Epithelial cell of prostate (primary cell): ENCODE data around the gene PKHD1.

ENCODE experiments used
- DNase-seq: peaks from one replicate; pipeline ENCODE4 v3.0.0-alpha.2; 2011; ENCODE audit warnings: low read depth, low spot score
- H3K27ac ChIP-seq: fragments of 450-650 bp; 2 replicates; pipeline ENCODE4 v1.5.1; 2017; ENCODE audit warnings: mild to moderate bottlenecking

PKHD1 gene

GRCh38 chr6:51648236-51648635, 439.2 kb downstream of the PKHD1 start:
- no peak overlapping the region for H3K27ac ChIP-seq
- no peak for DNase-seq

- H3K27ac ChIP-seq = peak overlapping the region; percentile 33
Observed at GRCh38 chr6:51644426-51644825, 443.0 kb downstream of the PKHD1 start.

GRCh38 chr6:51640021-51640420, 447.4 kb downstream of the PKHD1 start:
- no peak for DNase-seq
- H3K27ac ChIP-seq = no peak overlapping the region

More at GRCh38 chr6:51644426-51644825, 443.0 kb downstream of the PKHD1 start:
- DNase-seq = peak; percentile 83

- no peak for DNase-seq
- H3K27ac ChIP-seq = no peak overlapping the region
Observed at GRCh38 chr6:51633424-51633823, 454.0 kb downstream of the PKHD1 start.

- no peak overlapping the region for H3K27ac ChIP-seq
- no peak for DNase-seq
Observed at GRCh38 chr6:51630011-51630410, 457.4 kb downstream of the PKHD1 start.

GRCh38 chr6:51626391-51626790, 461.0 kb downstream of the PKHD1 start:
- no peak for DNase-seq
- no peak overlapping the region for H3K27ac ChIP-seq

GRCh38 chr6:51625566-51625965, 461.8 kb downstream of the PKHD1 start:
- no peak for DNase-seq
- no peak overlapping the region for H3K27ac ChIP-seq

- no peak for DNase-seq
- no peak overlapping the region for H3K27ac ChIP-seq
Observed at GRCh38 chr6:51620971-51621370, 466.4 kb downstream of the PKHD1 start.

- H3K27ac ChIP-seq = no peak overlapping the region
- DNase-seq = no peak
Observed at GRCh38 chr6:51619042-51619799, 468.2 kb downstream of the PKHD1 start.

GRCh38 chr6:51618563-51618962, 468.9 kb downstream of the PKHD1 start:
- DNase-seq = no peak
- H3K27ac ChIP-seq = no peak overlapping the region

GRCh38 chr6:51617751-51618150, 469.7 kb downstream of the PKHD1 start:
- H3K27ac ChIP-seq = no peak overlapping the region
- no peak for DNase-seq

GRCh38 chr6:51616243-51616642, 471.2 kb downstream of the PKHD1 start:
- DNase-seq = no peak
- H3K27ac ChIP-seq = no peak overlapping the region

- DNase-seq = no peak
Observed at GRCh38 chr6:51614725-51615124, 472.7 kb downstream of the PKHD1 start.

GRCh38 chr6:51613558-51613957, 473.9 kb downstream of the PKHD1 start:
- no peak overlapping the region for H3K27ac ChIP-seq
- DNase-seq = no peak

More at GRCh38 chr6:51614725-51615124, 472.7 kb downstream of the PKHD1 start:
- H3K27ac ChIP-seq = no peak overlapping the region

GRCh38 chr6:51608932-51609331, 478.5 kb downstream of the PKHD1 start:
- DNase-seq = no peak
- H3K27ac ChIP-seq = no peak overlapping the region

GRCh38 chr6:51608383-51608782, 479.0 kb downstream of the PKHD1 start:
- no peak for DNase-seq
- H3K27ac ChIP-seq = no peak overlapping the region

GRCh38 chr6:51600514-51600913, 486.9 kb downstream of the PKHD1 start:
- DNase-seq = no peak
- no peak overlapping the region for H3K27ac ChIP-seq

- no peak for DNase-seq
- H3K27ac ChIP-seq = no peak overlapping the region
Observed at GRCh38 chr6:51598171-51598570, 489.2 kb downstream of the PKHD1 start.

GRCh38 chr6:51594981-51595380, 492.4 kb downstream of the PKHD1 start:
- no peak for DNase-seq
- no peak overlapping the region for H3K27ac ChIP-seq

GRCh38 chr6:51585264-51585663, 502.1 kb downstream of the PKHD1 start:
- DNase-seq = no peak
- H3K27ac ChIP-seq = no peak overlapping the region

- DNase-seq = no peak
Observed at GRCh38 chr6:51584163-51584562, 503.2 kb downstream of the PKHD1 start.

GRCh38 chr6:51578994-51579393, 508.4 kb downstream of the PKHD1 start:
- DNase-seq = no peak
- no peak overlapping the region for H3K27ac ChIP-seq

More at GRCh38 chr6:51584163-51584562, 503.2 kb downstream of the PKHD1 start:
- no peak overlapping the region for H3K27ac ChIP-seq
